Liver (tissue), 9 donors: ENCODE measurements around the gene GRAMD2A. TPM values are rescaled to one million over a fixed set of nuclear protein-coding genes. Genes with fewer than 3 reads are reported as not detected.

Experiments
- DNase-seq: peaks from one replicate; pipeline ENCODE4 v3.0.0-alpha.2; 2017; ENCODE audit warnings: low spot score
- H3K27ac ChIP-seq, 2 donors: one replicate each; pipeline ENCODE4 v1.7.0; 2013; ENCODE audit warnings: inconsistent platforms in 2 of 2, low read length in 2 of 2, control low read depth in 1 of 2, low read depth in 1 of 2, mild to moderate bottlenecking in 1 of 2
- H3K27me3 ChIP-seq, 4 donors: one replicate each; pipeline versions ENCODE4 v1.6.1 to v1.7.0; 2013; ENCODE audit warnings: low read length in 3 of 4, inconsistent platforms in 1 of 4, mild to moderate bottlenecking in 1 of 4, moderate library complexity in 1 of 4; ENCODE audit not compliant: control insufficient read depth in 4 of 4, insufficient read depth in 4 of 4
- H3K36me3 ChIP-seq, 4 donors: one replicate each; pipeline versions ENCODE4 v1.6.1 to v1.7.0; 2013; ENCODE audit warnings: low read length in 3 of 4, mild to moderate bottlenecking in 3 of 4, low read depth in 1 of 4, moderate library complexity in 1 of 4; ENCODE audit not compliant: control insufficient read depth in 4 of 4, insufficient read depth in 3 of 4
- H3K4me1 ChIP-seq, 4 donors: one replicate each; pipeline versions ENCODE4 v1.6.1 to v1.7.0; 2013; ENCODE audit warnings: low read length in 3 of 4, mild to moderate bottlenecking in 3 of 4, moderate library complexity in 1 of 4; ENCODE audit not compliant: control insufficient read depth in 4 of 4, insufficient read depth in 4 of 4
- H3K4me3 ChIP-seq, 3 donors: one replicate each; pipeline versions ENCODE4 v1.6.1 to v1.7.0; 2013; ENCODE audit warnings: low read length in 3 of 3, control low read depth in 1 of 3, low read depth in 1 of 3, mild to moderate bottlenecking in 1 of 3
- H3K9ac ChIP-seq, 2 donors: one replicate each; pipeline ENCODE4 v1.7.0; 2013; ENCODE audit warnings: low read length in 2 of 2, mild to moderate bottlenecking in 2 of 2, moderate library complexity in 2 of 2, control low read depth in 1 of 2, low read depth in 1 of 2
- H3K9me3 ChIP-seq, 4 donors: one replicate each; pipeline versions ENCODE4 v1.6.1 to v1.7.0; 2013; ENCODE audit warnings: low read length in 3 of 4; ENCODE audit not compliant: control insufficient read depth in 4 of 4
- ATF3 ChIP-seq: IDR thresholded peaks from 2 replicates; pipeline ENCODE4 v1.6.1; 2016; ENCODE audit warnings: antibody characterized with exemption
- CTCF ChIP-seq: fragments of 150-350 bp; IDR thresholded peaks from 2 replicates; pipeline ENCODE4 v1.5.1; 2017; ENCODE audit warnings: improper control_type of control experiment, low read depth, low read length; ENCODE audit not compliant: missing input control
- EGR1 ChIP-seq, 2 donors: IDR thresholded peaks; 2 replicates each; pipeline ENCODE4 v1.6.1; 2016 to 2018; ENCODE audit warnings: antibody characterized with exemption in 2 of 2, low read depth in 2 of 2
- FOXA1 ChIP-seq: IDR thresholded peaks from 2 replicates; pipeline ENCODE4 v1.6.1; 2016; ENCODE audit warnings: antibody characterized with exemption
- FOXA2 ChIP-seq: IDR thresholded peaks from 2 replicates; pipeline ENCODE4 v1.6.1; 2016; ENCODE audit warnings: antibody characterized with exemption
- GABPA ChIP-seq, 2 donors: IDR thresholded peaks in 1 of 2; conservative IDR thresholded peaks in 1 of 2; 2 replicates each; pipeline ENCODE4 v1.6.1; 2016; ENCODE audit warnings: antibody characterized with exemption in 2 of 2, mild to moderate bottlenecking in 1 of 2, moderate library complexity in 1 of 2
- HNF4A ChIP-seq, 2 donors: conservative IDR thresholded peaks; 2 replicates each; pipeline ENCODE4 v1.6.1; 2016; ENCODE audit warnings: antibody characterized with exemption in 2 of 2, mild to moderate bottlenecking in 2 of 2
- HNF4G ChIP-seq: IDR thresholded peaks from 2 replicates; pipeline ENCODE4 v1.6.1; 2016; ENCODE audit warnings: antibody characterized with exemption
- JUND ChIP-seq, 2 donors: IDR thresholded peaks; 2 replicates each; pipeline ENCODE4 v1.6.1; 2016; ENCODE audit warnings: antibody characterized with exemption in 2 of 2
- MAX ChIP-seq: IDR thresholded peaks from 2 replicates; pipeline ENCODE4 v1.6.1; 2016; ENCODE audit warnings: antibody characterized with exemption
- REST ChIP-seq: IDR thresholded peaks from 2 replicates; pipeline ENCODE4 v1.6.1; 2016; ENCODE audit warnings: antibody characterized with exemption, mild to moderate bottlenecking
- RXRA ChIP-seq, 2 donors: IDR thresholded peaks; 2 replicates each; pipeline ENCODE4 v1.6.1; 2017 to 2018; ENCODE audit warnings: antibody characterized with exemption in 2 of 2, mild to moderate bottlenecking in 1 of 2
- SP1 ChIP-seq: IDR thresholded peaks from 2 replicates; pipeline ENCODE4 v1.6.1; 2018; ENCODE audit warnings: antibody characterized with exemption, mild to moderate bottlenecking
- TAF1 ChIP-seq: conservative IDR thresholded peaks from 2 replicates; pipeline ENCODE4 v1.6.1; 2016; ENCODE audit warnings: antibody characterized with exemption, mild to moderate bottlenecking
- YY1 ChIP-seq: IDR thresholded peaks from 2 replicates; pipeline ENCODE4 v1.6.1; 2016; ENCODE audit warnings: antibody characterized with exemption, mild to moderate bottlenecking
- WGBS: extraction: QIAGEN DNeasy Blood & Tissue Kit; methylation state at CpG from one replicate; pipeline ENCODE4 v1.1.7; 2013; 5-methylcytosine and 5-hydroxymethylcytosine counted together
- polyA plus RNA-seq, 2 donors: library from polyadenylated mRNA; stranded (reverse) in 1 of 2; unstranded in 1 of 2; fragments of 200-250 nt in 1 of 2; fragments of >200 nt in 1 of 2; fragmentation: Nextera tagmentation in 1 of 2; extraction: Ambion mirVana in 1 of 2; gene quantifications; one replicate each; pipeline versions ENCODE4 v1.2.1 to v1.2.3, GENCODE V29; 2013 to 2015
- total RNA-seq, 2 donors: library from RNA; depleted of rRNA; stranded (reverse); fragments of >200 nt; gene quantifications; one replicate each; pipeline ENCODE4 v1.2.3, GENCODE V29; 2014
- donor health status: healthy.
- donor health status: healthy.
- donor health status: healthy.
- donor health status: healthy.
- donor health status: healthy.

The GRAMD2A gene
- total and polyA plus RNA-seq, 4 donors: not detected

GRCh38 chr15:72199205-72199515 is 1.6 kb upstream of the GRAMD2A start:
- WGBS: 89% methylated on average over 2 of the region's 2 CpGs
- Histone ChIP-seq H3K9ac (no peak overlapping the region), H3K27ac (no peak overlapping the region), H3K4me1 (peaks cover 0 to 11% (median 4%) of the 10 kb centered on the region in 4 donors), H3K9me3 (no peaks in the 10 kb centered on the region), H3K27me3 (peaks cover 0 to 7% (median 0%) of the 10 kb centered on the region in 4 donors), H3K4me3 (no peak overlapping the region), H3K36me3 (peaks cover 0 to 9% (median 2%) of the 10 kb centered on the region in 4 donors)
- DNase-seq: no peak
- TF ChIP-seq REST (no peak), RXRA (IDR thresholded peaks at IDR 0.05) (no peak)

GRCh38 chr15:72198356-72199204 is 993 bp upstream of the GRAMD2A start:
- H3K4me3 ChIP-seq: no peak overlapping the region
- no peak for DNase-seq
- H3K36me3 ChIP-seq: peaks cover 0 to 9% (median 2%) of the 10 kb centered on the region in 4 donors
- WGBS: 75% methylated on average over 11 of the region's 11 CpGs
- peaks cover 0 to 7% (median 0%) of the 10 kb centered on the region in 4 donors for H3K27me3 ChIP-seq
- H3K9me3 ChIP-seq: no peaks in the 10 kb centered on the region
- no peak overlapping the region for H3K27ac ChIP-seq
- no peak for TF ChIP-seq FOXA2
- TF ChIP-seq HNF4A (conservative IDR thresholded peaks at IDR 0.05): no peak
- no peak for TF ChIP-seq HNF4G
- no peak for TF ChIP-seq FOXA1
- no peak for TF ChIP-seq ATF3
- no peak for TF ChIP-seq GABPA (IDR thresholded peaks at IDR 0.05 in 1 of 2, conservative IDR thresholded peaks at IDR 0.05 in 1 of 2)
- TF ChIP-seq SP1: no peak
- TF ChIP-seq YY1: no peak
- TF ChIP-seq JUND (IDR thresholded peaks at IDR 0.05): no peak
- TF ChIP-seq TAF1: no peak
- TF ChIP-seq MAX: no peak
- TF ChIP-seq REST: no peak
- no peak for TF ChIP-seq CTCF
- no peak for TF ChIP-seq EGR1 (IDR thresholded peaks at IDR 0.05; ENCODE audit: low read depth in 2 of 2)
- H3K9ac ChIP-seq: no peak overlapping the region
- H3K4me1 ChIP-seq: peaks cover 0 to 11% (median 4%) of the 10 kb centered on the region in 4 donors
